GM12878 (cell line): ENCODE data around the gene ZNF234. TPM values are rescaled to one million over a fixed set of nuclear protein-coding genes. Genes with fewer than 3 reads are reported as not detected.

ENCODE experiments used
- ATAC-seq: fragments of 200-7000 bp; cut with Tn5 transposase; 3 replicates; pipeline ENCODE4 v1.9.1; 2020; ENCODE audit warnings: mild to moderate bottlenecking, moderate library complexity
- BruUV-seq: library from RNA; stranded (reverse); fragments of 400-500 nt; replicated peaks from 2 replicates; lab custom pipeline; 2021; lab: Mats Ljungman, UMichigan
- CTCF ChIA-PET: fragments of 300-600 bp; sonication (Branson Sonifier 250); formaldehyde crosslinking; extraction: SDS; loops from one replicate; lab custom pipeline; 2021; ENCODE audit warnings: inconsistent platforms; lab: Yijun Ruan, JAX
- POLR2A ChIA-PET: fragments of 350-600 bp; formaldehyde crosslinking; extraction: SDS; loops from one replicate; lab custom pipeline; 2021; ENCODE audit warnings: inconsistent platforms; lab: Charles Lee
- RAD21 ChIA-PET: fragments of 300-600 bp; sonication (Branson Sonifier 250); formaldehyde crosslinking; loops from one replicate; lab custom pipeline; 2023; ENCODE audit warnings: antibody characterized with exemption; ENCODE audit not compliant: unreplicated experiment; lab: Charles Lee
- SMC1A ChIA-PET: fragments of 300-600 bp; sonication (Branson Sonifier 250); formaldehyde crosslinking; loops from one replicate; lab custom pipeline; 2023; ENCODE audit not compliant: unreplicated experiment, uncharacterized antibody; lab: Charles Lee
- DNase-seq: peaks from one replicate; pipeline ENCODE4 v3.0.0-alpha.2; 2011; ENCODE audit warnings: low read depth, low spot score
- FAIRE-seq: peaks from 3 replicates; lab custom pipeline; 2011; peaks lifted over from hg19 to GRCh38; lab: Jason Lieb, UNC
- H2AFZ ChIP-seq: 2 replicates; pipeline ENCODE4 v1.6.0; 2011; ENCODE audit warnings: low read depth, low read length, control low read depth; ENCODE audit not compliant: control insufficient read depth
- H3K27ac ChIP-seq: 2 replicates; pipeline ENCODE4 v1.5.1; 2011; ENCODE audit warnings: control low read depth; ENCODE audit not compliant: control insufficient read depth, insufficient read depth
- H3K27me3 ChIP-seq, 2 experiments: replicated peaks in 1 of 2; 2 replicates each; pipeline versions ENCODE4 v1.6.0 to v1.6.1; 2011; ENCODE audit warnings: low read length in 1 of 2; ENCODE audit not compliant: control insufficient read depth in 2 of 2, insufficient read depth in 2 of 2
- H3K36me3 ChIP-seq, 2 experiments: 2 replicates each; pipeline ENCODE4 v1.5.1; 2011; ENCODE audit warnings: low read length in 1 of 2; ENCODE audit not compliant: control insufficient read depth in 2 of 2, insufficient read depth in 2 of 2
- H3K4me1 ChIP-seq: 2 replicates; pipeline ENCODE4 v1.6.1; 2011; ENCODE audit warnings: mild to moderate bottlenecking, low read length, moderate library complexity, mixed read lengths; ENCODE audit not compliant: control insufficient read depth, insufficient read depth
- H3K4me2 ChIP-seq: 2 replicates; pipeline ENCODE4 v1.6.0; 2011; ENCODE audit warnings: control low read depth; ENCODE audit not compliant: control insufficient read depth, insufficient read depth
- H3K4me3 ChIP-seq: fragments of 200-600 bp; sonication (generic); 2 replicates; pipeline ENCODE4 v1.5.1; 2016
- H3K79me2 ChIP-seq: 2 replicates; pipeline ENCODE4 v1.6.0; 2011; ENCODE audit warnings: low read length; ENCODE audit not compliant: control insufficient read depth, insufficient read depth
- H3K9ac ChIP-seq: 2 replicates; pipeline ENCODE4 v1.8.0; 2011; ENCODE audit warnings: low read length, control low read depth, mixed read lengths; ENCODE audit not compliant: control insufficient read depth, insufficient read depth
- H3K9me3 ChIP-seq: replicated peaks from 3 replicates; pipeline ENCODE4 v1.5.1; 2011; ENCODE audit warnings: mild to moderate bottlenecking, low read length; ENCODE audit not compliant: control insufficient read depth, insufficient read depth
- H4K20me1 ChIP-seq: 2 replicates; pipeline ENCODE4 v1.6.0; 2011; ENCODE audit not compliant: control insufficient read depth, insufficient read depth
- ASH2L ChIP-seq: fragments of 300-600, 200-600 bp; sonication (generic); IDR thresholded peaks from 2 replicates; pipeline ENCODE4 v1.6.1; 2017; ENCODE audit warnings: low read depth, mild to moderate bottlenecking, borderline replicate concordance
- E2F8 ChIP-seq: fragments of 450-650 bp; IDR thresholded peaks from 2 replicates; pipeline ENCODE4 v1.6.1; 2018; ENCODE audit warnings: mild to moderate bottlenecking, low read depth, moderate library complexity; ENCODE audit not compliant: partially characterized antibody
- EZH2 ChIP-seq: IDR thresholded peaks from 2 replicates; pipeline ENCODE4 v1.6.1; 2012; ENCODE audit warnings: low read depth, mild to moderate bottlenecking, control low read depth, inconsistent platforms, low read length, borderline replicate concordance; ENCODE audit not compliant: control insufficient read depth
- FOXM1 ChIP-seq: IDR thresholded peaks from 2 replicates; pipeline ENCODE4 v1.6.1; 2012; ENCODE audit warnings: low read depth, mild to moderate bottlenecking, inconsistent platforms, low read length, moderate library complexity
- MEF2B ChIP-seq: fragments of 450-650 bp; IDR thresholded peaks from 2 replicates; pipeline ENCODE4 v1.6.1; 2018; ENCODE audit warnings: mild to moderate bottlenecking, moderate library complexity; ENCODE audit not compliant: partially characterized antibody, poor library complexity, severe bottlenecking
- RCOR1 ChIP-seq: conservative IDR thresholded peaks from 2 replicates; pipeline ENCODE4 v1.6.1; 2012; ENCODE audit warnings: low read depth, low read length, improper control_type of control experiment
- RELA ChIP-seq: fragments of 450-650 bp; IDR thresholded peaks from 2 replicates; pipeline ENCODE4 v1.8.0; 2014; ENCODE audit warnings: borderline replicate concordance; ENCODE audit not compliant: partially characterized antibody
- SREBF1 ChIP-seq: IDR thresholded peaks from 2 replicates; pipeline ENCODE4 v1.6.1; 2012; ENCODE audit warnings: mild to moderate bottlenecking, low read length
- ZNF592 ChIP-seq: fragments of 450-650 bp; IDR thresholded peaks from 2 replicates; pipeline ENCODE4 v1.6.1; 2017; ENCODE audit warnings: mild to moderate bottlenecking, moderate library complexity
- WGBS: methylation state at CpG from one replicate; pipeline ENCODE4 v1.1.6; 2016; ENCODE audit warnings: low lambda C conversion rate; ENCODE audit not compliant: insufficient replicate concordance, insufficient coverage; ENCODE audit errors: missing lambda C conversion rate; 5-methylcytosine and 5-hydroxymethylcytosine counted together
- in situ Hi-C: fragments of 300-500 bp; cut with MboI; formaldehyde crosslinking; loops from 9 replicates; pipeline ENCODE4 v1.14.3; 2018; ENCODE audit warnings: mixed read lengths
- intact Hi-C: fragments of 100-400 bp; cut with micrococcal nuclease; formaldehyde crosslinking; loops from one replicate; pipeline ENCODE4 v1.14.2; 2022; ENCODE audit not compliant: unreplicated experiment
- polyA plus RNA-seq, 11 experiments: library from polyadenylated mRNA; depleted of rRNA in 4 of 11; unstranded in 6 of 11; stranded (reverse) in 5 of 11; fragments of >200 nt; fragmentation: Nextera tagmentation in 4 of 11; fragmentation: Illumina TruSeq in 1 of 11; extraction: Ambion mirVana in 4 of 11; extraction: Trizol in 1 of 11; gene quantifications; 1 replicate in 1 of 11; 2 replicates in 10 of 11; pipeline versions ENCODE4 v1.2.1 to v1.2.3, GENCODE V29; 2011 to 2016; ENCODE audit warnings: inconsistent platforms in 2 of 11, missing spikeins in 2 of 11, low read depth in 1 of 11
- total RNA-seq, 4 experiments: library from RNA; depleted of rRNA in 3 of 4; stranded (reverse); fragments of >200 nt in 3 of 4; fragmentation: Illumina TruSeq in 1 of 4; extraction: Trizol in 1 of 4; gene quantifications; 2 replicates each; pipeline versions ENCODE4 v1.2.1 to v1.2.3, GENCODE V29; 2013 to 2021

Gene ZNF234
- total and polyA plus RNA-seq, 10 of the 15 experiments (the other 5 are each of a cell fraction or from before 2014, with no cell fraction given) = 2.7 to 10.5 (median 5.2) TPM

- Histone ChIP-seq H3K4me1 (no peaks in the 10 kb centered on the region), H3K9ac (no peak overlapping the region), H3K4me2 (no peak overlapping the region), H3K79me2 (no peaks in the 10 kb centered on the region), H3K9me3 (peaks cover 4% of the 10 kb centered on the region), H3K4me3 (no peak overlapping the region)
- SMC1A ChIA-PET = no interaction called here
- FAIRE-seq (no peak), ATAC-seq (no peak)
- TF ChIP-seq EZH2 (no peak), RCOR1 (no peak), RELA (no peak), E2F8 (no peak), ZNF592 (no peak), ASH2L (no peak), MEF2B (no peak), FOXM1 (no peak), SREBF1 (no peak)
- TF ChIP-seq, all 136 proteins: peak for 0
- no peak for DNase-seq
- intact Hi-C loops (no loop called here), in situ Hi-C loops (no loop called here)
- no peaks in the 10 kb centered on the region for H4K20me1 ChIP-seq
- H3K36me3 ChIP-seq = no peaks in the 10 kb centered on the region
- H3K27ac ChIP-seq = no peak overlapping the region
- no TSS peak for BruUV-seq
- 66% methylated on average over 2 of the region's 2 CpGs for WGBS
- no peaks in the 10 kb centered on the region for H3K27me3 ChIP-seq
- ChIA-PET RAD21 (no interaction called here), CTCF (no interaction called here), POLR2A (no interaction called here)
- H2AFZ ChIP-seq = no peak overlapping the region
Measured at GRCh38 chr19:44204772-44205171, 63.4 kb downstream of the ZNF234 start.
